Hematopoietic multipotent progenitor cell treated with erythropoietin and hydrocortisone succinate and interleukin-3 and kit ligand, for 15 days (in vitro differentiated cells): ENCODE data around the gene NF2.

Experiments
- DNase-seq: peaks from one replicate; pipeline ENCODE4 v3.0.0-alpha.2; 2015; ENCODE audit warnings: low spot score

NF2 gene

DNA sequence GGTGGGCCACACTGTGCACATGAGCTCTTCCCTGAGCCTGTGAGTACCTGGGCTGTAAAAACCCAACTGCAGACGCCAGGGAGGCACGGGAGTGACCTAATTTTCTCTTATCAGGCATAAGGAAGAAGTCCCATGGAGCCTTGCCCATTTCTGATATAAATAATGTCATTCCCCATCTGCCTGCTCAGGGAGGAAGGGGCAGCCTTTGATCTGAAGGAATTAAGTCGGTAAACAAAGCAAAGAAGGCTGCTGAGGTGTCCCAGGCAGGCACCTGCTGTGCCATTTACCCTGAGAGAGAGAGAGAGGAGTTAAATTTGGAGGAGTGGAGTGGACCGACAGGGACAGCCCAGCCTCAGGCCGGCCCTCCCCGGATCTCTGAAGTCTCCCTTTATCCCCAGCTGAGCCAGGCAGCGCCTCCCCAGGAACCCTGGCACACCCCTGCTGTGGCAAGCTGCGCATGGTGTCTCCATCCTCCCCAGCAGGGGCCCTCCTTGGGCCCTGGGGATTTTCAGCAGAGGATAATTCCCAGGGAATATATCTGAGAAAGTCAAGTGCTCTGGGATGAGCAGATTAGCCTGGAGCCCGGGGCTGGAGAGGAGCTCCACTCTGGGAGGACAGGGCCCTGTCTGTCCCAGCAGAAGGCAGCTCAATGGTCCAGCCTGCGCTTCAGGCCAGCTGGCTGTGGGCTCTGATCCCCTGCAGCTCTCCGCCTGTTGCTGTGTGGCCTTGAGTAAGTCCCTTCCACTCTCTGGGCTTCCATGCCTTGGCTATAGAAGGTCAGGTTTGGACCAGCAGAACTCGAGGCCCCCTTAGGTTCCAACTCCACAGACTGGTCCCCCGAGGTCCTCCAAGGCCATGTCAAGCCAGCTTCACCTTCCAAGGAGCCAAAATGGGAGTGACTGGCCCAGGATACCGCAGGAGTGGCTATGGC is 98.8 kb downstream of the NF2 start:
- peak; percentile 54 for DNase-seq

DNA sequence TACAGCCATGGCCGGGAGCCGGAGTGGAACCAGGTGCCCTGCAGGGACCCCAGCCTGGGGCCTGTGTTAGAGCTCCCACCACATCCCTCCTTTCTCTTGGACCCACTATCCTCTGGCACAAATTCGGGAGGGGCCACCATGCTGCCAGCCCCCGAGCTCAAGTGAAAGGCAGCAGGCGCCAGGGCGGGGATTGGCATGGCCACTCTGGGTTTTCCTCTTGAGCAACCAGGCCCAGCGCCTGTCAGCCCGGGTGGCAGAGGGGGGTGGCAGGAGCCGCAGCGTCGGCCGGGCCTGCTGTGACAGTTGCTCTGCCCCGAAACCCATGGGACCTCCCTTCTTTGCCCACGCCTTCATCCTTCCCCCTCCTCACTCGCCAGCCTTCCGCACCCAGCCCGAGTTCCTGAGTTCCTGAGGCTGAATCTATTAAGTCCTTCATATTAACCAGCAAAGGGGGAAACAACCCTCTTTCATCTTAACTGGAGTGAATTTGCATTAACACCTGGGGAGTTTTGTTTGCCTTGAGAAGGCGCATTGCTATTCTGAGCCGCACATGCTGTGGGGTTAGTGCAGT is 99.6 kb downstream of the NF2 start:
- DNase-seq = no peak

DNA sequence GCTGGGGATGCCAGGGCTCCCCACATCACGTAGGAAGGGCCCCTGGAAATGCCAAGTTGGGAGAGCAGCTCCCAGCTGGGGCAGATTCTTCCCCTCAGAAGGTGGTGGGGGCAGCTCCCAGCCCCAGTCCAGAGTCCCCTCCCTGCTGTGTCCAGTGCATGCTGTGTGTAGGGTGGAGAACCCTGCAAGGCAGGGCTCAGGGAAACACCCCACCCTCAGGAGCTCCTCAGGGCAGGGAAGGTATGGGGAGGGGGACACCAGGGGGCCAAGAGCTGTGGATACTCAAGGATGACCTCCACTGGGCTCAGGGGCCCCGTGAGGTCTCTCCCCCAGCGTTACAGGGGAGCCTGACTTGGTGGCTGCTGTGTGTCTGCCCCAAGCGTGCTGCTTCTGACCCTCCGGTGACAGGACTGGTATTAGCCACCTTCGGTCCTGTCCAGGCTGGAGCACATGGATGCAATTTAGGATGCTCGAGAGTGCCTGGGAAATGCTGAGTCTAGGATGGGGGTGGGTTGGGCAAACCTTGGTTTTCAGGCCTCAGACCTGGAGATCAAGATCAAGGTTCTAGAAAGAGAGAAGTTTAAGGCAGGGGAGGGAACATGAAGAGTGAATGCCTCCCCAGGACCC is 100.2 kb downstream of the NF2 start:
- no peak for DNase-seq

DNA sequence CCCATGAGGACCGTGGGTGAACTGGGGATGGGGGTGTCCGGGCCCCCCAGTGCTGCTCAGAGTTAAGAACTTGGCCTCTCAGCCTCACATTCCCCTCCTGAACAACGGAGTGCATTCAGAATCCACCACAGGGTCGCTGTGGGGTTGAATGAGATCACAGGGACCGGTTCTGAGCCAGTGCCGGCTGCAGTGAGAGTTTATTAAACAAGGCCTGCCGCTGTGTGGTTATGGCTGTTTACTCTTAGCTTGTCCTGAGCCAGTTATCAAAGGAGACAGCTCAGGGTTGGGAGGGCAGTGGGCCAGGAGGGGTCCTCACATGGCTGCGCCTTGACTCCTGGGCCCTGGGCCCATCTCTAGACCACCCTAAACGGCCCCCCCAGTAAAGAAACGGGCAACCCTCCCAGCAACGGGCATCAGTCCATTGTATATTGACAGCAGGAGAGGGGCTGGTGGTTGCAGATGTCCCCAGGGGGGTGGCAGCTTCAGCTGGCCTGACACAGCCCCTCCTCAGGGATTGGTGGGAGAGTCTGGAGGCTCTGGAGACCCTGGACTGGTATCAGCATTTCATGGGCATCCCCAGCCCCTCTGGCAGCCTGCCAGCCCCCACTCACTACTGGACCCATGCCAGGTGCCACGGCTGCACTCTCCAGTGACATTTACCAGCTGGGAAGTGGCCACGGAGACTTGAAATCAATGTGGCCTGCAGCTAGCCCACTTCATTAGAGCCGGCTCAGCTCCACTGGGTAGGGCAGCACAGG is 101.3 kb downstream of the NF2 start:
- DNase-seq = no peak

DNA sequence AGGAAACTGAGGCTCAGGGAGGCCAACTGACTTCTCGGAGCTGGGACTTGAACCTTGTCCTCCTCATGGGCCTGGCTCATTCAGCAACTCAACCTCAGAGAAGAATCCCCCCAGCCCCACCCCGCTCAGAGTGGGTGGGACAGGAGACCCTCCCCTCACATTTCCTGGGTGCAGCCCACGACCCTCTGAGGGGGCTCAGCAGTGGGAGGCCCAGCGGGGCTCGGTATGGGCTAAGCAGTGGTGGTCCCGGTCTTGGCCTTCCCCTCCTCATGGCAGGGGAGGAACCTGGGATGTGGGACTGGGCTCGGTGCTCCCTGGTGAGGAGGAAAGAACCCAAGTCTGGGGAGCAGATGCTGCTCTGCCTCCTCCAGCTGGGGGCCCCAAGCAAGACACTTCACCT is 102.2 kb downstream of the NF2 start:
- no peak for DNase-seq

DNA sequence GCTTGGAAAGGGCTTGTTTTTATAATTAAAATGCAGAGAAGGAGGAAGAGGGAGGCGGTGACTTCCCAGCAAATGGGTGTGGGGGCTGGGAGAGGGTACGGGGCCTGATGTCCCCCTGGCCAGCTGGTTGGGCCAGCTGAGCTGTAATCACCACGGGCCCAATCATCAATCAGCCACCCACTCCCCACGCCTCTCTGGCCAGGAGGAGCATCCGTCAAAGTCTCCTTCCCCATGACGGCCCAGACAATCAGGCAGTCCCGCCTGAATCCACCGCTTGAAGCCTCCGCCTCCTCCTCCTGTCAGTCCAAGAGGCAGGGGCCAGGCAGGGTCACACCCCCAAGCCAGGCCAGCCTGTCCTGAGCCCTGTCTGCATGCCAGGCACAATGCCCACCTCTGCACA is 103.1 kb downstream of the NF2 start:
- DNase-seq = no peak

DNA sequence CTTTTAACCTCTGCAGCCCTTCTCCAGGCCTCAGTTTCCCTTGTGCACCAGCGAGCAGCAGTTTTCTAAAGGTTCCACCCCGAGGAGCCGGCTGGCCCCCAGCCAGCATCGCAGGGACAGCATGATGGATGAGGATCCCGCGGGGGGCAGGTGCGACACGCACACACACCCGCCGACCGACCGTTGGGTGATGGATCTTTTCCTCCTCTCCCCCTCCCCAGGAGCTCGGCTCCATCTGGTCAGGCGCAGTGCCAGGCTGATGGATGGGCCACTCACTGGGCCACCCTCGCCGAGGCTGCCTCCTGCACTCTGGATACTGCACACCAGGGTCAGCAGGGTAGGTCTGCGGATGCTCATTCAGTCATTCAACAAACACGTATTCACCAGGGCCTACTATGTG is 103.6 kb downstream of the NF2 start:
- no peak for DNase-seq

DNA sequence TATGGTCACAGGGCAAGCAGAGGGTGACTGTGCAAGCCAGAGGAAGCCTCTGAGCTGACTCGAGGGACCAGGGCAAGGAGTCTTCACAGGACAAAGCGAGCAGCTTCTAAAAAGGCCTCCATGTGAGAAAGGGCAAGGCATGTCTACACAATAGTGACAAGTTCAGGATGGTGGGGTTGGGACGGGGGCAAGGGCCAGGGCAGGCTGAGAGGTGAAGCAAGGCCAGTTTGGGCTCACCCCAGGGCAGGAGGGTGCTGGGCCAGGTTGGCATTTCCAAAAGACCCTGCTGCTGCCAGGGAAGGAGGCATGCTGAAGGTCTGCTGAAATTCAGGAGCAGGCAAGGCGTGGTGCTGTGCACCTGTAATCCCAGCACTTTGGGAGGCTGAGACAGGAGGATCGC is 104.0 kb downstream of the NF2 start:
- no peak for DNase-seq

DNA sequence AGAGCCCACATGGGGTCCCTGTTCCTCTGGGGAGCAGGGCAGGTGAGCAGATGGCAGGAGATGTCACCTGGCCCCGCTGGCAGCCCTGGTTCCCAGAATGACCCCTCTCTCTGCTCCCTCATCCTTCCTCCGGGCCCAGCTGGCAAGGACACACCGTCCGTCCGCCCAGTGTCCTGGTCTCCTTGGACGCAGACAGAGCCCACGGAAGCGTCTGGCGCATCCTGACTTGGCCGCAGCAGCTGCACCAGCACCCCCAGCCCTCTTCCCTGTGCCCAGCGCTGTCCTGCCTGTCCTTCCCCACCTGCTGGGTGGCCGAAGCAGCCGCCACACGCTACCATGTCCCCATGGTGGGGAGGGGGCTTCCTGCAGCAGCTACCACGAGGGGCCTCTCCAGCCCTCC is 106.8 kb downstream of the NF2 start:
- DNase-seq = no peak

DNA sequence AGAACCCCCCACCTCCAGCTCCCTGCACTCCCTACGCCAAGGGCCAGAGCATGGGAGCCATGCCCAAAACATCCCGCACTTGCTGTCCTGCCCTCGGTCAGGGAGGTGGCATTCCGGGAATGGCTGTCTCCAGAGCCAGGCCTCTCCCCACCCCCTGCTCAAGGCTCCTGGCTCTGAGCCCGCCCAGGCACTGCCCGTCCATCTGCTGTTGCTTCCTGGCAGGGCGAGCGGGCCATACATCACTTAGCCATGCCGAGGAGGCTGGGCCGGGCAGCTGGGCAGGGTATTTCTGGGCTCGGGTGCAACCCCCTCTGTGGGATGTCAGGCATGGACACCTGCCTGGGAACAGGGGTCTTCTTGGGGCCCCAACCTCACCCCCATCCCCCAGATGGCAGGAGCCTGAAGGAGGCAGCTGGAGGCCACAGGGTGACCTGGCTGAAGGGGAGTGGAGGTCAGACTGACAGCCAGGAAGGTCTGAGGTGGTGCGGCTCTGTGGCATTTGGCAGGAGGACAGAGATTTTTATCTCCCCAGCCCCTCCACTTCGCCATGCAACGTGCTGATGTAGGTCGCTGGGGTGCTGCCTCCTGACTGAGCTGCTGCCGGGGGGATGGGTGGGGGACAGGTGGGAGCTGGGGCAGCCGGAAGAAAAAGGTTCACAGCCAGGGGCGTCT is 107.6 kb downstream of the NF2 start:
- no peak for DNase-seq

DNA sequence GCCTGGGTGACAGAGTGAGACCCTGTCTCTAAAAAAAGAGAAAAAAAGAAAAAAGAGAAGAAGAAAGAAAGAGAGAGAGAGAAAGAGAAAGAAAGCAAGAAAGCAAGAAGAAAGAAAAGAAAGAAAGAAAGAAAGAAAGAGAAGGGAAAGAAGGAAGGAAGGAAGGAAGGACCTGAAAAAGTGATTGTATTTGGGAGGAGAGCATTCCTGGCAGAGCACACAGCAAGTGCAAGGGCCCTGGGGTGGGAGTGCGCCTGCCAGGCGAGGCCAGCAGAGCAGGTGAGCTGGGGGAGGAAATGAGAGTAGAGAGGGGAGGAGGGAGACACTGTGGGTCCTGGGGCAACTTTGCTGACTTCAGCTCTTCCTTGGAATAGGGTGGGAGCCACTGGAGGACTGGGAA is 108.7 kb downstream of the NF2 start:
- no peak for DNase-seq

DNA sequence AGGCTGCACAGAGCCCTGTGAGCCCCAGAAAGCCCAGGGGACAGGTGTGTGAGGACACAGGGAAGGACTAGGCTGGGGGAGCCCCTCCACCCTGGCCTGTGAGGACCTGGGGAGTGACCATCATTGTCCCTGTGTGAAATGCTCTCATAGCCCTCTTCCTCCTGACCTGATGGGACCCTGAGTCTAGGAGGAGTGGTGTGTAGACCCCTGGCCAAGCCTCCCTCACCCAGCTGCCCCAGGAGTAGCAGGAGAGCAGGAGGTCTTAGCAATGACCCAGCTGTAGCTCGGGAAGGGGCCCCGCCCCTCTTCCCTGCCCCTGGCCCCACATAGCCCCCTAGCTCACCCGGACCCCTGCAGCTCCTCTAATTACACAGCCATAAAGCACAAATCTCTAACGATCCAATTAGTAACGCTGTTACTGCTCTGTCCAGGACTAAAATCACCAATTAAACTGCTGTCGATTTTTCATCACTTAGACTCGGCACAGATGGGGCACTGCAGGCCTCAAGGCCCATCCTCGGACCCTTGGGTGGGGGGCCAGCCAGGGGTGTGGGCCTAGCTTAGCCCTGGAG is 109.8 kb downstream of the NF2 start:
- DNase-seq = no peak

DNA sequence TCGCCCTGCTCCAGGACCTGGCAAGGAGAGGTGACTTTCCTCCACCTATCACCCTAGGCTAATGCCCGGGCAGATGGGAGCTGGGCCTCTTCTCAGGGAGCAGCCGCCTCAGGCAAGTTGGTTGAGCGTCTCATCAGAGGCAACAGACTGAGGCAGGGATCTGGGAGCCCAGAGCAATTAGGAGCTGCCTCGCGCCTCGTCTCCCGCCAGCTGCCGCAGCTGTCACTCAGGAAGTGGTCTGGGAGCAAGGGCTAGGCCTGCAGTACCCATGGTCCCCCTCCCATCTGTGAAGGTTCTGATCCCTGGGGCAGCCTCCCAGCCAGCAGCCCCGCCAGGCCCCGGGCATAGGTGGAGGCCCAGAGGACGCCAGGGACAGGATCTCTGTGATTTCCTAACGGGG is 111.8 kb downstream of the NF2 start:
- no peak for DNase-seq

DNA sequence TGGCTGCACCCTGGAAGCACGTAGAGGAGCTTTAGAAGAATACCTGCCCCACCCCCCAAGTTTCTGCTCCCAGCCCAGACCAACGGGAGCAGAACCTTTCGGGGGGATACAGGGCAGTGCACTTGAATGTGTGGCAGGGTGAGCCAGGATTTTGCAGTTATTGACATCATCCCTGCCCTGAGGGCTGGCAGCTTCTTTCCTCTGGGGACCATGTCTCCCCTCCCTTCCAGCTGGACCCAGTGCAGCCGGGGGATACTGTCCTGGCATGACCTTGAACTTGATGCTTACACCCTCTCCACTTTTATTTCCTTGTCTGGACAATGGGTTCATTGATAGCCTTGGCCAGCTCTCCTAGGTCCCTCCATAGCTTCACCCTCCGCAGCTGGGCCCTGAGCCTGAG is 112.3 kb downstream of the NF2 start:
- DNase-seq = no peak

DNA sequence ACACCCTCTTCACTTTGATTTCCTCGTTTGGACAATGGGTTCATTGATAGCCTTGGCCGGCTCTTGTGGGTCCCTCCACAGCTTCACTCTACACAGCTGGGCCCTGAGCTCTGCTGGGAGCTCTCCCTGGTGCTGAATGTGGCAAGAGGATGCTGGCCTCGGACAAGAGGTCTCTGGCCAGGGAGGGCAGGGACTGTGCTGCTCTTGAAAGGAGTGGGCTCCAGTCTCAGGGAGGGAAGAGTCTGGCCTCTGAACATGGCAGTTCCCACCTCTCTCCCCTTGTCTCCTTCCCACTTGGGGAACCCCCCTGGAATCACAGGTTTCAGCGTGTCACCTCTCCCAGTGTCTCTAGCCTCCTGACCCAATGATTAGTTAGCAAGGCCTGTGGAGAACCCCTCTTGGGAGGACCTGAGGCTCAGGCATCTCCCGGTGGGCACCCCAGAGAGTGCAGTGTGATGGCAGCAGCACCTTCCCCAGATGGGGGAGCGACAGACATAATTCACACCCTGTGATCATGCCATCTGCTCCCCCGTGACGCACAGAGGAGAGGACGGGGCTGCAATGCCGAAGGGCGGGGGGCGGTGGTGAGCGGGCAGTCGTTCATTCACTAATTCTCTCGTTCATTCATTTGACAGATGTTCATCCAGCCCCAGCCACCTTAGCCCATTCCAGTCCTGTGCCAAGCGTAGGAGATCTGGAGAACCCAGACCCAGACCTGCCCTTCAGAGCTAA is 113.5 kb downstream of the NF2 start:
- peak; percentile 39 for DNase-seq

DNA sequence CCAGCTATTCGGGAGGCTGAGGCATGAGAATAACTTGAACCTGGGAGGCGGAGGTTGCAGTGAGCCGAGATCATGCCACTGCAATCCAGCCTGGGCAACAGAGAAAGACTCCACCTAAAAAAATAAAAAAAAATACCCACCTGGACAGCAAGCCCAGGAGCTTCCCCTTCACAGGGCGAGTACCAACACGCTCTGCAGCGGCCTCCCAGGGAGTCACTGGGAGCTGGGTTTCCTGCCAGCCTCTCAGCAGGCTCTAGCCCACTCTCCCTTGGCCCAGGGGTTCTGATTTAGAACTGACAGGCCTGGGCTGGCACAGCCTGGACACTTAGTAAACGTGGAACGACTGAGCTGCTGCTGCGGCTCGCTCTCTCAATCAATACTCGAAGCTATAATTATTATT is 114.4 kb downstream of the NF2 start:
- DNase-seq = no peak

DNA sequence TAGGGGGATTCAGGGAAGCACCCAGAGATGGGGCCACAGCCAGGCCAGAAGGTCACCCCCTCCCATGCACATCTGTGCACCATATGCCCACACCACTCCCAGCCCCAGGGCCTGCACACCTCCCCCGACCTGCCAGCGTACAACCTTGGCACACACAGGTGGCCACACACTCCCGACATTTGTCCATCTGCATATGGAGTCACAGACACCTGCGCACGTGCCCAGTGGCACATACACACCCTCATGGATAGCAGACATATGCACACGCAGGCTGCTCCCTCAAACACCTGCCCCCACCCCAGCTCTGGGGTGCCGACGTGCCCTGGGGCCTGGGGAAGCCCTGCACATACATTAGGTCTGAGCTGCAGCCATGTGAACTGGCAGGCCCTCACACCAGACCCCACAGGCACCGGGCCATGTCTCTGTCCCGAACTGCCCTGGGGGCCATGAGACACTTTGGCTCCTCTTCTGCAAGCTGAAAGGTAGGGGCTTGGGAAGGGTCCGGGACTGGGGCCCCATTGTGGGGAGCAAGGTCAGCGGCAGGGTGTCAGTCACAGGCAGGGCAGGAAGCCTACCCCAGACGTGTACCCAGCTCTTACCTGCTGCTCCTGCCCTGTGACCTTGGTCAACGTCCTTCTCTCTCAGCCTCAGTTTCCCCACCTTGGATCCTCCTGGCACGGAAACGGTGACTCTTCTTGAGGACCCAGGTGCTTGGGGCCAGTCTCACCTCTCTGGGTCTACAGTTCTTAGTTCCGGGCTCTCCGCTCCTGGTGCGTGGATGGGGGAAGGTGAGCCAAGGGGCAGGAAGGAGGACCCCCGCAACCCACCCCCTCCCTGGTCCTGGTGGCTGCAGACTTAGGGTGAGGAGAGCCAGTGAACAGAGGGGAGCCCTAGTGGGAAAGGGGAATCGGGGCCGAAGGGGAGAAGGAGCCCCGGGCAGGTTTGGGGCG is 115.8 kb downstream of the NF2 start:
- no peak for DNase-seq

DNA sequence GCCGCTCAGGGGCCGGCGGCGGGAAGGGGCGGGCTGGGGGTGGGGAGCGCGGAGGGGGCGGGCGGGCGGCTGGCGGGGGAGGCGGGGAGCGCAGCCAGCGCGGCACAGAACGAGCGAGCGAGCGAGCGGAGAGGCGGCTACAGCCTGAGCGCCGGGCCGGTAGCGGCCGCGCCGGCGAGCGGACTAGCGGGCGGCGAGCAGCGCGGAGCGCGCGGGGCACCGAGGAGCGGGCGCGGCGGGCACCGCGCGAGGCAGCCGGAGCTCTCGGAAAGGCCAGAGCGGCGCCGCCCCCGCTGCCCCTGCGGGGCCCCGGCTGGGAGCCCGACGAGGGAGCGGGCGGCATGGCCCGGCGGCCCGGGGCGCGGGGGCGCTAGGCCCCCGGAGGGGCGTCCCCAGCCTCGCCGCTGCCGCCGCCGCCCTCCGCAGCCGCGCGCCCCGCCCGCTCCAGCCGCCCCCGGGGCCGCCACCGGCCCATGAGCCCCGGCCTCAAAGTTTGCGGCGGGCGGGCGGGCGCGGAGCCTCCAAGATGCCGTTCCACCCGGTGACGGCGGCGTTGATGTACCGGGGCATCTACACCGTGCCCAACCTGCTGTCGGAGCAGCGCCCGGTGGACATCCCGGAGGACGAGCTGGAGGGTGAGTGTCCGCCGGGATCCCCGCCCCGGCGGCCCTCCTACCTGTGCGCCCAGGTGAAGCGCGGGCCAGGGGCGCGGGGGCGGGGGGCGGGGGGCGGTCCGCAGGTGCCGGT is 116.6 kb downstream of the NF2 start, which contains the start of gene CABP7:
CABP7 (plus strand) TSS at position 105 of the 747 bp plus-strand sequence; CDS start at position 527, 422 bp downstream.
- DNase-seq = no peak

DNA sequence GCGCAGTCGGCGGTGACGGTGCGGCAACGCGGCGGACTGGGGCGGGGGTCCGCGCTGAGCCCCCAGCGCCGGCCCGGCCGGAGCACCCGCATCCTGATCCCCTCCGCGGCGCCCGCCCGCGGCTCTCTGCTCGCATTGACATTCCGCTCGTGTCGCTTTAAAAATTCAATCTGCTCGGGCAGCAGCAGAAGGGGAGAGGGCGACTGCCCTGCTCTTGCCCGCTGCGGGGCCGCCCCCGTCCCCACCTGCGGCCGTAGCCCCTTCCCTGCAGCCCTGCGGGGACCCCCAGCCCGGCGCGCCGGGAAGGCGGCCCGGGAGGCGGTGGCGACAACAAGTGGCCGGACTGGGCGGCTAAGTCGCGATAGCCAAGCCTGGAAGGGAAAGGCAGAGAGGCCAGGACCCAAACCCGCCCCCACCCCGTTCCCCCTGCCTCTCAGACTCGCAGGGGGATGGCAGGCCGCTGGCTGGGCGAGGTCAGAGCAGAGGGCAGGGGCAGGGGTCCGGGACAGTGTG is 117.4 kb downstream of the NF2 start:
- no peak for DNase-seq
